GM23248 (cell line): Measurements from ENCODE around the gene SNX3. TPM values are rescaled to one million over a fixed set of nuclear protein-coding genes. Genes with fewer than 3 reads are reported as not detected.
"Not testable (repeated sequence)": the region's sequence is repeated elsewhere in the genome, so short reads cannot be mapped to it uniquely, and the experiment has no call there.

Experiments
- DNase-seq: peaks from one replicate; pipeline ENCODE4 v3.0.0-alpha.2; 2015
- H2AFZ ChIP-seq: fragments of 200-600 bp; sonication (generic); 2 replicates; pipeline ENCODE4 v1.6.1; 2016; ENCODE audit warnings: antibody characterized with exemption
- H3F3A ChIP-seq: fragments of 200-600 bp; sonication (generic); 2 replicates; pipeline ENCODE4 v1.6.1; 2016; ENCODE audit warnings: mild to moderate bottlenecking, antibody characterized with exemption, mixed run types; ENCODE audit not compliant: insufficient read depth
- H3K27ac ChIP-seq: fragments of 200-600 bp; sonication (generic); 2 replicates; pipeline ENCODE4 v1.5.1; 2016; ENCODE audit warnings: mild to moderate bottlenecking
- H3K27me3 ChIP-seq: fragments of 200-600 bp; sonication (generic); replicated peaks from 2 replicates; pipeline ENCODE4 v1.6.1; 2016; ENCODE audit warnings: mild to moderate bottlenecking; ENCODE audit not compliant: insufficient read depth
- H3K36me3 ChIP-seq: fragments of 200-600 bp; sonication (generic); 2 replicates; pipeline ENCODE4 v1.6.1; 2016; ENCODE audit warnings: low read depth, mild to moderate bottlenecking
- H3K4me1 ChIP-seq: fragments of 200-600 bp; sonication (generic); 2 replicates; pipeline ENCODE4 v1.6.1; 2016; ENCODE audit warnings: mild to moderate bottlenecking; ENCODE audit not compliant: insufficient read depth
- H3K4me2 ChIP-seq: fragments of 200-600 bp; sonication (generic); one replicate; pipeline ENCODE4 v1.6.1; 2016; ENCODE audit warnings: mild to moderate bottlenecking; ENCODE audit not compliant: unreplicated experiment
- H3K4me3 ChIP-seq: fragments of 200-600 bp; sonication (generic); 2 replicates; pipeline ENCODE4 v1.5.1; 2016; ENCODE audit warnings: mild to moderate bottlenecking
- H3K79me2 ChIP-seq: fragments of 200-600 bp; sonication (generic); 2 replicates; pipeline ENCODE4 v1.6.1; 2016; ENCODE audit warnings: mild to moderate bottlenecking; ENCODE audit not compliant: insufficient read depth
- H3K9ac ChIP-seq: fragments of 200-600 bp; sonication (generic); 2 replicates; pipeline ENCODE4 v1.6.1; 2016; ENCODE audit warnings: mild to moderate bottlenecking
- H3K9me2 ChIP-seq: fragments of 200-600 bp; sonication (generic); 2 replicates; pipeline ENCODE4 v1.6.1; 2016; ENCODE audit warnings: mixed run types, mild to moderate bottlenecking, moderate library complexity; ENCODE audit not compliant: insufficient read depth
- H3K9me3 ChIP-seq: fragments of 200-600 bp; sonication (generic); one replicate; pipeline ENCODE4 v1.6.1; 2017; ENCODE audit warnings: low read depth
- H4K20me1 ChIP-seq: fragments of 200-600 bp; sonication (generic); 2 replicates; pipeline ENCODE4 v1.6.0; 2016; ENCODE audit not compliant: insufficient read depth
- EZH2 ChIP-seq: fragments of 200-600 bp; sonication (generic); IDR thresholded peaks from 2 replicates; pipeline ENCODE4 v1.6.1; 2018; ENCODE audit warnings: antibody characterized with exemption, mild to moderate bottlenecking; ENCODE audit not compliant: insufficient read depth, poor library complexity, severe bottlenecking
- EZH2phosphoT487 ChIP-seq: fragments of 200-600 bp; sonication (generic); IDR thresholded peaks from 2 replicates; pipeline ENCODE4 v1.6.1; 2018; ENCODE audit warnings: antibody characterized with exemption, moderate library complexity, mild to moderate bottlenecking, low read depth; ENCODE audit not compliant: insufficient read depth
- WGBS, 2 experiments: methylation state at CpG; one replicate each; pipeline ENCODE4 v1.1.6; 2015 to 2017; ENCODE audit warnings: low lambda C conversion rate in 2 of 2, low coverage in 1 of 2; ENCODE audit errors: missing lambda C conversion rate in 2 of 2; 5-methylcytosine and 5-hydroxymethylcytosine counted together
- in situ Hi-C: fragments of 300-500 bp; cut with MboI; formaldehyde crosslinking; loops from 2 replicates; pipeline ENCODE4 v1.15.0; 2020
- polyA plus RNA-seq: library from polyadenylated mRNA; unstranded; fragments of >200 nt; fragmentation: Nextera tagmentation; extraction: Ambion mirVana; gene quantifications from 2 replicates; pipeline ENCODE4 v1.2.1, GENCODE V29; 2016
- total RNA-seq: library from RNA; depleted of rRNA; stranded (reverse); fragments of >200 nt; shearing (Covaris generic); gene quantifications from 2 replicates; pipeline ENCODE4 v1.2.3, GENCODE V29; 2014

The SNX3 gene
- total and polyA plus RNA-seq, 2 experiments from 2014 or later = 236 to 403 TPM

DNA sequence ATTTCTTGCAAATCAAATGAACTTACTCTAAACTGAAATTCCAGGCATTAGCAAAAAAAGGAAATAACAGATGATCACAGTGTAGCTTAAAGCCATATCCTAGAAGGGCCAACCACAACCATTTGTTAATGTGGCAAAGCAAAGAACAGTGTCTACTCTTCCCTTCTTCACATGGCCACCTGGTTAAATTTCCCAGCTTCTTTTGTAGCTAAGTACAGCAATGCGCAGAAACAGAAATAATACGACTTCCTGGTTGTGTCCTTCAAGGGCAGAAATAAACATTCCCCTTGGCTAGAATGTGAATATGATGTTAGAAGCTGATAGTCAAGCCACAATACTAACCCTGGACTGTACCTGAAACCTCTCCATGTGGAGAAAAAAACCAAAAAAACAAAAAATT, 9.6 kb downstream of the SNX3 start:
- DNase-seq = no peak
- no peak overlapping the region for H3K4me2 ChIP-seq
- H3K4me3 ChIP-seq = no peak overlapping the region
- no peaks in the 10 kb centered on the region for H3K9me2 ChIP-seq
- 0 out of 2 replicates have a peak, but pooled peaks cover 20% of the 10 kb centered on the region for H4K20me1 ChIP-seq
- no peaks in the 10 kb centered on the region for H3K27me3 ChIP-seq
- 96 to 99% methylated on average over 2 of the region's 2 CpGs for WGBS, 2 experiments
- TF ChIP-seq EZH2 (no peak), EZH2phosphoT487 (no peak)
- peaks cover 99% of the 10 kb centered on the region for H3K79me2 ChIP-seq
- no peaks in the 10 kb centered on the region for H3K9me3 ChIP-seq
- H3F3A ChIP-seq = no peaks in the 10 kb centered on the region
- no peak overlapping the region for H2AFZ ChIP-seq
- in situ Hi-C loops = no loop called here
- H3K9ac ChIP-seq = no peak overlapping the region
- H3K36me3 ChIP-seq = peaks cover 5% of the 10 kb centered on the region; the same call in 1 of the 2 replicates
- H3K27ac ChIP-seq = no peak overlapping the region
- no peaks in the 10 kb centered on the region for H3K4me1 ChIP-seq

DNA sequence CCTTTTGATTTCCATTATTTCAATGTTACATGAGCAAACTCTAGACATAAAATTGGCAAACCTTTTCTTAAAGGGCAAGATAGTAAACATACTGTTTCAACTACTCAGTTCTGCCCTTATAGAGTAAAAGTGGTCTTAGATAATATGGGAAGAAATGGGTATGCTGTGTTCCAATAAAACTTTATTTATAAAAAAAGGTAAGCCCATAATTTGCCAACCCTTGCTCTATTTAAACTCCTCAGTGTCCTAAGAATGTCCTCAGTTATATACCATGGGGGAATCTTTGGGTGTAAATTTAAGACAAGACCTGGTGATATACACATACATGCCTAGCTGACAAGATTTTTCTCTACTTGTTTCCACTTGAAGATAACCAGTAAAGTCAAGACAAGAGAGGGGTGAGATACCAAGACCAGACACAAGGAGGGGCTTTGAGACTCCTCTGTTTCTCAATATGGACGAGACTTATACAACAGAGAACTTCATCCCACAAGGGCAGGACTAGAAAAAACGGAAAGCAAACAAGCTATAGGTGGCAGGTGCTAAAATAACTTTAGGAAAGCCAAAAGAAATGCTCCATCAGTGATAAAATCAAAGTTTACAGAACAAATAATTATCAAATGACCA, 10.5 kb downstream of the SNX3 start:
- in situ Hi-C loops = no loop called here
- Histone ChIP-seq H3K9me2 (no peaks in the 10 kb centered on the region), H3K9me3 (no peaks in the 10 kb centered on the region), H3K27me3 (no peaks in the 10 kb centered on the region), H3F3A (no peaks in the 10 kb centered on the region), H3K4me2 (no peak overlapping the region), H4K20me1 (peaks cover 25% of the 10 kb centered on the region; the same call in 1 of the 2 replicates), H3K79me2 (peaks cover 99% of the 10 kb centered on the region), H3K4me1 (no peaks in the 10 kb centered on the region), H2AFZ (no peak overlapping the region), H3K9ac (no peak overlapping the region), H3K27ac (no peak overlapping the region), H3K4me3 (no peak overlapping the region), H3K36me3 (no peaks in the 10 kb centered on the region; the same call in 1 of the 2 replicates)
- DNase-seq = peak; percentile 29
- TF ChIP-seq EZH2phosphoT487 (no peak), EZH2 (no peak)
- WGBS, 2 experiments = 91 to 95% methylated on average over 2 of the region's 2 CpGs

DNA sequence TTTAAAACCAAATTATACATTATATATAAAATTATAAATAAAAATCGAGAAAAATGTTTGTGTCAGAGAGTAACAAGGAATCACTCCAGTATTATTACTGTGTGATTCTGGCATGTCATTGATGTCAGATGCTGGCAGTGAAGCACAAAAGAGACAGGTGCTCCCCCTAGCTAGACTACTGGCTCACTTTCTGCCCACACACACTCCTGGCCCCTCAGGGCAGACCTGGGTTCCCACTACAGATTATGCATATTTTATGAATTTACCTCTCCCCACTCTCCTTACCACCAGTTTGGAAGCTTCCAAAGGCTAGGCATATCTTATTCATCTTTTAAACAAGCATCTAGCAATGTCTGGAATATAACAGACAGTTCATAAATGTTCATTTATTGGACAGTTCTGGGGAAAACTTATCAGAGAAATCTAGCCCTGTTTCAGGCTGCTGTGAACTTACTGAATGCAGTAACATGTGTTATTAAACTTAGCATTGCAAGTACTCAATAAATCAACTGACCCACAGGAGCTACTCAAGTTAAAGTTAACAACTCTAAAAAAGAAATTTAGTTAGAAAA, 12.8 kb downstream of the SNX3 start:
- Histone ChIP-seq H3K9ac (no peak overlapping the region), H3K9me2 (no peaks in the 10 kb centered on the region), H3K4me2 (no peak overlapping the region), H4K20me1 (peaks cover 24% of the 10 kb centered on the region; the same call in 1 of the 2 replicates), H3K27me3 (no peaks in the 10 kb centered on the region), H3K27ac (no peak overlapping the region), H3K36me3 (peaks cover 3% of the 10 kb centered on the region; the same call in 1 of the 2 replicates), H3F3A (no peaks in the 10 kb centered on the region), H3K4me1 (no peaks in the 10 kb centered on the region), H3K79me2 (peaks cover 99% of the 10 kb centered on the region), H3K4me3 (no peak overlapping the region), H3K9me3 (no peaks in the 10 kb centered on the region), H2AFZ (no peak overlapping the region)
- no peak for DNase-seq
- in situ Hi-C loops = no loop called here
- TF ChIP-seq EZH2 = no peak
- TF ChIP-seq EZH2phosphoT487 = no peak
- WGBS, 2 experiments = 96 to 100% methylated on average over 1 of the region's 1 CpG

DNA sequence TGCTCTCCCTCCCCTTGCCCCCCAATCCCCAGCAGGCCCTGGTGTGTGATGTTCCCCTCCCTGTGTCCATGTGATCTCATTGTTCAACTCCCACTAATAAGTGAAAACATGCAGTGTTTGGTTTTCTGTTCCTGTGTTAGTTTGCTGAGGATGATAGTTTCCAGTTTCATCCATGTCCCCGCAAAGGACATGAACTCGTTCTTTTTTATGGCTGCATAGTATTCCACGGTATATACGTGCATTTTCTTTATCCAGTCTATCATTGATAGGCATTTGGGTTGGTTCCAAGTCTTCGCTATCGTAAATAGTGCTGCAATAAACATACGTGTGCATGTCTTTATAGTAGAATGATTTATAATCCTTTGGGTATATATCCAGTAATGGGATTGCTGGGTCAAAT, 15.7 kb downstream of the SNX3 start:
- H2AFZ ChIP-seq, H3K4me1 ChIP-seq, H3K9ac ChIP-seq, H3K9me2 ChIP-seq, H3F3A ChIP-seq, in situ Hi-C loops, H3K27ac ChIP-seq, H3K36me3 ChIP-seq, H3K9me3 ChIP-seq, H3K4me3 ChIP-seq, H3K4me2 ChIP-seq, H3K27me3 ChIP-seq, DNase-seq: not testable (repeated sequence)
- H4K20me1 ChIP-seq = peaks cover 21% of the 10 kb centered on the region; the same call in 1 of the 2 replicates
- WGBS, 2 experiments = 97 to 99% methylated on average over 7 of the region's 7 CpGs
- peaks cover 99% of the 10 kb centered on the region for H3K79me2 ChIP-seq
